HCT116 (cell line): ENCODE results near the gene SLC5A1.

ENCODE experiments used
- CEBPB ChIP-seq: IDR thresholded peaks from 2 replicates; pipeline ENCODE4 v1.6.1; 2012; ENCODE audit warnings: low read depth
- CTCF ChIP-seq, 3 experiments: fragments of 200-600 bp in 1 of 3; sonication (generic) in 1 of 3; IDR thresholded peaks in 2 of 3; conservative IDR thresholded peaks in 1 of 3; 2 replicates each; pipeline ENCODE4 v1.5.1; 2012 to 2017; ENCODE audit warnings: low read depth in 2 of 3, low read length in 2 of 3, antibody characterized with exemption in 1 of 3, borderline replicate concordance in 1 of 3, control low read depth in 1 of 3, mild to moderate bottlenecking in 1 of 3, mixed read lengths in 1 of 3, mixed run types in 1 of 3, moderate library complexity in 1 of 3; ENCODE audit not compliant: insufficient read depth in 1 of 3
- EZH2 ChIP-seq: fragments of 200-600 bp; sonication (generic); IDR thresholded peaks from 2 replicates; pipeline ENCODE4 v1.6.1; 2017; ENCODE audit warnings: antibody characterized with exemption, mixed run types
- EZH2phosphoT487 ChIP-seq: fragments of 200-600 bp; IDR thresholded peaks from 2 replicates; pipeline ENCODE4 v1.6.1; 2018; ENCODE audit warnings: antibody characterized with exemption, borderline replicate concordance
- JUND ChIP-seq: IDR thresholded peaks from 2 replicates; pipeline ENCODE4 v1.6.1; 2012
- POLR2A ChIP-seq: IDR thresholded peaks from 2 replicates; pipeline ENCODE4 v1.7.0; 2011; ENCODE audit warnings: borderline replicate concordance; ENCODE audit not compliant: insufficient read depth, insufficient read length; ENCODE audit errors: extremely low read depth
- POLR2AphosphoS5 ChIP-seq: IDR thresholded peaks from 2 replicates; pipeline ENCODE4 v1.6.1; 2011; ENCODE audit warnings: mild to moderate bottlenecking, low read depth, low read length, moderate library complexity
- REST ChIP-seq: IDR thresholded peaks from 2 replicates; pipeline ENCODE4 v1.6.1; 2012; ENCODE audit warnings: low read depth
- YY1 ChIP-seq: IDR thresholded peaks from 2 replicates; pipeline ENCODE4 v1.6.1; 2011; ENCODE audit warnings: low read length, low read depth, moderate library complexity, mild to moderate bottlenecking; ENCODE audit not compliant: insufficient replicate concordance; ENCODE audit errors: extremely low read depth
- ZFX ChIP-seq: fragments of 450-650 bp; IDR thresholded peaks from 2 replicates; pipeline ENCODE4 v1.6.1; 2017

- no peak for TF ChIP-seq ZFX
- TF ChIP-seq POLR2AphosphoS5, result no peak
- no peak for TF ChIP-seq POLR2A
- TF ChIP-seq CTCF (IDR thresholded peaks at IDR 0.05 in 2 of 3, conservative IDR thresholded peaks at IDR 0.05 in 1 of 3; ENCODE audit: borderline replicate concordance in 1 of 3, insufficient read depth in 1 of 3, low read depth in 2 of 3, low read length in 2 of 3), result no peak
- no peak for TF ChIP-seq REST
- TF ChIP-seq YY1, result no peak
- no peak for TF ChIP-seq EZH2
- no peak for TF ChIP-seq EZH2phosphoT487
- no peak for TF ChIP-seq CEBPB
- TF ChIP-seq JUND, result no peak
These were observed 30.2 kb downstream of the SLC5A1 start for GRCh38 chr22:32073262-32073661.
